Measurements from ENCODE around the gene HEMGN. TPM values are rescaled to one million over a fixed set of nuclear protein-coding genes. Genes with fewer than 3 reads are reported as not detected.

HEMGN gene
- total and polyA plus RNA-seq, 2 of the 13 experiments (the other 11 are each of a cell fraction or from before 2014, with no cell fraction given): not detected

- CTCF ChIA-PET (ENCODE audit: low intra/inter-chr PET ratio, low total read pairs): no interaction called here
- 94% methylated on average over 4 of the region's 4 CpGs for WGBS (ENCODE audit: low lambda C conversion rate)
- POLR2A ChIA-PET: no interaction called here
Observed at GRCh38 chr9:97980479-97980803, 42.5 kb upstream of the HEMGN start.

More at GRCh38 chr9:97980479-97980803, 42.5 kb upstream of the HEMGN start:
- intact Hi-C loops (cut with micrococcal nuclease; ENCODE audit: unreplicated experiment) (loop anchor here (10.0 kb wide), 1 partner anchor 346 kb away; the partner anchor contains the start of genes NCBP1 and TSTD2), in situ Hi-C loops (cut with HindIII; ENCODE audit: extremely low pct_ligation_motif_present, low pct_unique_long_range_greater_than_20kb) (loop anchor here (10.0 kb wide), 1 partner anchor 56 kb away; the partner anchor contains the start of gene TRMO)
- TF ChIP-seq HMG20A (CRISPR knock-in tag; IDR thresholded peaks at IDR 0.05; ENCODE audit: borderline replicate concordance): no peak
- no peak for TF ChIP-seq ZGPAT (CRISPR knock-in tag; IDR thresholded peaks at IDR 0.05)
- TF ChIP-seq ZNF614 (CRISPR knock-in tag; IDR thresholded peaks at IDR 0.05; ENCODE audit: borderline replicate concordance): no peak
- no peak for TF ChIP-seq AGO2 (optimal IDR thresholded peaks at IDR 0.05; ENCODE audit: low read depth, low read length)
- no peak for TF ChIP-seq ZNF792 (CRISPR knock-in tag; IDR thresholded peaks at IDR 0.05)
- TF ChIP-seq PRDM10 (CRISPR knock-in tag; IDR thresholded peaks at IDR 0.05; ENCODE audit: low read depth): no peak
- TF ChIP-seq ZNF563 (CRISPR knock-in tag; IDR thresholded peaks at IDR 0.05): no peak
- TF ChIP-seq HOXA3 (CRISPR knock-in tag; IDR thresholded peaks at IDR 0.05): no peak
- no peak for TF ChIP-seq MIXL1 (CRISPR knock-in tag; IDR thresholded peaks at IDR 0.05)
- no peak for TF ChIP-seq TMF1 (CRISPR knock-in tag; IDR thresholded peaks at IDR 0.05; ENCODE audit: low read depth)
- no peak for TF ChIP-seq BRCA1 (CRISPR knock-in tag; IDR thresholded peaks at IDR 0.05)
- no peak for TF ChIP-seq EZH2 (conservative IDR thresholded peaks at IDR 0.05; ENCODE audit: low read depth, low read length)
- no peak for TF ChIP-seq NPAS2 (CRISPR knock-in tag; IDR thresholded peaks at IDR 0.05; ENCODE audit: borderline replicate concordance)
- TF ChIP-seq SMAD1 (CRISPR knock-in tag; IDR thresholded peaks at IDR 0.05; ENCODE audit: borderline replicate concordance, low read depth): no peak
- Histone ChIP-seq H3K79me2 (ENCODE audit: insufficient read depth, low read length) (peaks cover 20% of the 10 kb centered on the region), H3K9me3 (ENCODE audit: low read length) (no peaks in the 10 kb centered on the region), H4K20me1 (ENCODE audit: insufficient read depth, low read length) (no peaks in the 10 kb centered on the region), H3K4me2 (ENCODE audit: low read depth, low read length) (no peak overlapping the region), H3K27ac (ENCODE audit: extremely low read length, insufficient read depth, low read length) (no peak overlapping the region), H3K4me3 (replicated peaks in 1 of 3; ENCODE audit: insufficient read depth in 1 of 3, low read depth in 2 of 3, low read length in 3 of 3) (no peak overlapping the region), H3K36me3 (replicated peaks in 1 of 2; ENCODE audit: control insufficient read depth in 1 of 2, insufficient read depth in 2 of 2, low read length in 2 of 2) (no peaks in the 10 kb centered on the region), H2AFZ (ENCODE audit: low read length) (no peak overlapping the region), H3K27me3 (ENCODE audit: control insufficient read depth in 1 of 2, insufficient read depth in 2 of 2, low read length in 2 of 2) (no peaks in the 10 kb centered on the region; a peak in 2 of 5 replicates), H3K4me1 (ENCODE audit: insufficient read depth, low read length) (peaks cover 27% of the 10 kb centered on the region), H3K9ac (ENCODE audit: insufficient read depth, low read depth, low read length) (no peak overlapping the region)
- ATAC-seq: no peak
- BruUV-seq (replicated peaks): no TSS peak
- FAIRE-seq: no peak
- DNase-seq (ENCODE audit: low spot score): no peak
